ENCODE results near the gene ZNF516.
A peak's percentile ranks its signal among the peaks of the same experiment; 100 is the strongest.

ZNF516 gene

DNA sequence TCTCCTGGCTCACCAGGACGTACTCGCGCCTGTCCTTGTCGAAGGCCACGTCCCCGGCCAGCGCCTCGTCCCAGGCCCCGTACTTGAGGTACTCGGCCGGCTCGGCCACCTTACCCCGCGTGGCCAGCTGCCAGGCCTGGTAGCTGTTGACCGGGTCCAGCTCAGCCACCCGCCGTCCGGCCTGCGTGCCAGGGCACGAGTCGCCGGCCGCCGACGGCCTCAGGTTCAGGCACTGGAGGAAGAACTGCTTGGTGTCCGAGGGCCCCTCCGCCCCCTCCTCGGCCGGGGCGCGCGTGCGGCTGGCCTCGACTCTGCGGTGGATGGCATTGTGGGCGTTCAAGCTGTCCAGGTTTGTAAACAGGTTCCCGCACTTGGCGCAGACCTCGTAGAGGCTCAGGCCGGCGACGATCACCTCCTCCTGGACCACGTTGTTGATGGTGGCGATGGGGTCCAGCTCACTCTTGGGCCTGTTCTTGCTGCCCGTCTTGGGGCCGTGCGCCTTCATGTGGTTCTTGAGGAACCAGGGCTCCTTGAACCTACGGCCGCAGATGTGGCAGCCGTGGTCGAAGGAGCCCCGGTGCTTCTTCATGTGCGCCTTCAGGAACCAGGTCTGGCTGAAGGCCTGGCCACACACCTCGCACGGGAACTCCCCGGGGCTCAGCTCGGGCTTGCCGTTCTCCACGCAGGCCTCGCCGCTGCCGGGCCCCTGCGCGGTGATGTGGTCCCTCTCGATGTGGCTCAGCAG is 53.2 kb downstream of the ZNF516 start:
- no peak for DNase-seq (ENCODE audit: low read depth)

DNA sequence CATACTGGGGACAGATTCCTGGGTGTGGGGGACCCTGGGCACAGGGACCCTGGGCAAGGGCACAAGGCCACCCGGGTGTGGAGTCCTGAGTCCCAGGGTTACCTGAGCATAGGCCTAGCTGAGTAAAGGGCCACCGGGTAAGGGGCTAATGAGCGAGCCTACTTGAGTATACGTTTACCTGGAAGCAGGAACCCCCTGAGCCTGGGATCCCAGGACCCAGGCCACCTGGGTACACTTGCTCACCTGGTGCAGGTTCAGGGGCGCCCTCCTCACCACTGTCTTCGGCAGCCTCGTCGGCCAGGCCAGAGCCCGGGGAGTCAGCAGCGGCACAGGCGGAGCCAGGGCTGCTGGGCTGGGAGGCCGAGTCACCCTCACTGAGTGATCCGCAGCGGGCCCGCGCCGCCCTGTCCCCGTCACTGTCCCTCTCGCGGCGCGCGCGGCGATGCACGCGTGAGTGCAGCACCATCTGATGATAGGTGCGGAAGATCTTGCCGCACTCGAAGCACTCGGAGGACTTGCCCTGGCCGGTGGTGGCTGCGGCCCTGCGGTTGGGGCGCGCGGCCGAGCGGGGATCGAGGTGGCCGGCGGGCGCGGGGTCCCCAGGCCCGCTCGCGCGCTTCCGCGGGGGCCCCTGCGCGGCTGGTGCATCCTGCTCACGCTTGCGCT is 53.9 kb downstream of the ZNF516 start:
- no peak for DNase-seq (ENCODE audit: low read depth)

DNA sequence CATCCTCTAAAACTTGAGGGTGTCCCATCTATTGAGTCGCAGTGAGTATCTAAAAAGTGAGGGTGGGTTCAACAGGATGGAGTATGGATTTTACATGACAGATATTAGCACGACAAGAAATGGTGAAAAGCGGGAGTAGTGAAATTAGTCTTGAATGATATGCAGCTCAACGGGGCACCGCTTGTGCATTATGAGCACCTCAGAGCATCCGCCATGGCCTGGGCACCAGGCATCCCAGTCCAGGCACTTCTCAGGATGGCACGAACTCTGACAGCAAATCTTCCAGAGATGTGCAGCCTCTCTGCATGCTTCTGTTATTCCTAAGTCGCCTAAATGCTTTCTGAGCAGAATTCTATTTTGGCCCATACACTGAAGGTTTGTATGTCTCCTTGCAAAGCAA is 57.1 kb downstream of the ZNF516 start:
- DNase-seq (ENCODE audit: low read depth) = no peak

DNA sequence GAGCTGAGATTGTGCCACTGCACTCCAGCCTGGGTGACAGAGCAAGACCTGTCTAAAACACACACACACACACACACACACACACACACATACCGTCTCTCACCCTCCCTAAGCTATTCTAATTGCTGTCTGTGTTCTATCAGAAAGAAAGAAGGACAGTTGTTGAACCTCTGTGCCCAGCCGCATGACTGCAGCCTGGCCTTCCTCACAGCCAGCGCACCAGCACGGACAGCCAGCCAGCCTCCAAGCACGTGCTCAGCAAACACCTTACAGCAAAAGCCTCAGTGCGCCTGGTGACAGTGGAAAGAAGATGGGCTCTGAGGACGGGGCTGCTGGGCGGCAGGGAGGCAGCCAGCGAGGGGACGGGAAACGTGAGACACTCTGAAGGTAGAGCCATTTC is 58.0 kb downstream of the ZNF516 start:
- DNase-seq (ENCODE audit: low read depth) = no peak

DNA sequence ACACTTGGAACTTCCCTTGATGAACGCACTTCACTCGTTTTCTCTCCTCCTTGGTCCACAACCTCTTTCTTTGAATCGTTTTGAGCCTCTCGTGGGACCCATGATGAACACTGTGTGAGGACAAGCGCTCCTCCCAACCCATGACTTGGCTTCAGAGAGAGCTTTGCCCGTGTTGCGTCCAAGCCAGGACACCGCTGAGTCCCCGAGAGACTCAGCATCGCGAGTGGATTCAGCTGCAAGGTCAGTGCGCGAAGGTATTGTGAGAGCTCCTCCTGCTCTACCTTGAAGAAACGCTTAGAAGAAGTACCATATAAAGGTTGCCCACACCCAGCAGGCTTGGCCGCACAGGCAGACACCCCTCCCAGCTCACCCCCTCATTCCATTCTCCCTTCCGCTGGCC is 58.7 kb downstream of the ZNF516 start:
- DNase-seq (ENCODE audit: low read depth) = no peak

DNA sequence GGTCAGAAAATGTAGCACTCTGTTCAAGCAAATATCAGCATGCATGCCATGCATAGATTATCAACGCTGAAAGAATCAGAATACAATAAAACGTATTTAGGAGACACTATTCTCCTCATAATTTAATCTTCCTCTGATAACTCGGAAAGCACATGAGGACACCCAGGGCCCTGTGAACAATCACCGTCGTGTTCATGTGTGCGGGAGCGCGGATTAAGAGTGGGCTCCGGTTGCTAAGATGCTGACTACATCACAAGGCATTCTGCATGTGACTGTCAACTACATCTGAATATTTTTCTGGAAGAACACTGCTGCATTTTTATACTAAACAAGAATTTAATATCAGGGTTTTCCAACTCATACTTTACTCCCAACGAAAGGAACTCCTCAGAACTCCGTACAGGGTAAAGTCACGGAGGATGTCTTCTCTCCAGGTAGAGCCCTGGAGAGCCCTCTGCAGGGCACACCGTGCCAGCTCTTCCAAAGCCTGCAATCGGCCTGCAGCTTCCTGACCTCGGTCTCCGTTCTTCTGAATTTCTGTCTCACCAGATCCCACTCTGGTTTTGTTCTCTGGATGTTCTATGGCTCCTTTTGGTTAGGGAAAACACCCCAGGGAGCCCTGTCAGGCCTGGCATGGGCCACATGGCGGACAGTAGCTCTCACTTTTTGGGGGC is 59.6 kb downstream of the ZNF516 start:
- DNase-seq (ENCODE audit: low read depth) = no peak

DNA sequence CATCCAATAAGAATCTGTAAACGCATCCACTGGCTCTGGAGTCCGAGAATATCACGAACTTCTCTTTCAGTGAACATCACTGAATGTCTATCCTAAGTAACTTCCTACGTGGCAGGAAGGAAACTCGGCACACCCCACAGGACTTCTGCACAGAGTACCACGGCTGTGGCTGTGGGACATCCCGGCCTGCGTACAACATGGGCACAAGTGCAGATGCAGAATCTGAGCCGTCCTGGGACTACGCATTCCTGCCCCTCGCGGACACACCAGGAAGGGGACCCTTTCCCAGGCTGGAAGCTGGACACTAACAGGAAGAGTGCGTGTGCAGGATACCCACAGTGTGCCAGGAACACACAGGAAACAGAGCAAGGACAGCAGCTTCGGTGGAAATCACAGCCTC is 60.6 kb downstream of the ZNF516 start:
- no peak for DNase-seq (ENCODE audit: low read depth)

DNA sequence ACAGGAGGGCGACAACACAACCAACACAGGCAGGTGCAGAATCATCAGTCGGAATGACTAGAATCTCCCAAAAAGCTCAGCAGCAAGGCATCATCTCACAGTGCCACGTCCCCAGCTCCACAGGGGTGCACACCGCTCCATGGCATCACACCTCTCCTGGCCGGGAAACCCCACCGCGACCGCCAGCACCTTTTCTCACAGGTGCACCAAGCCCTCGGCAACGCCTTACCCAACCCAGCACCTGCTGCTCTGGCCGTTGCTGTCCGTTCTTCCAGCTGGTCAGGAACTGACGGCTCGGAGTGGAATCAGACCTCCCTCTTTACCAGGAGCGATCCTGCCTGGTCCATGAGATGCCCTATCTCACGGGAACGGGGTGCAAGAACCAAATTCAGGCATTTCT is 61.3 kb downstream of the ZNF516 start:
- DNase-seq (ENCODE audit: low read depth) = no peak

DNA sequence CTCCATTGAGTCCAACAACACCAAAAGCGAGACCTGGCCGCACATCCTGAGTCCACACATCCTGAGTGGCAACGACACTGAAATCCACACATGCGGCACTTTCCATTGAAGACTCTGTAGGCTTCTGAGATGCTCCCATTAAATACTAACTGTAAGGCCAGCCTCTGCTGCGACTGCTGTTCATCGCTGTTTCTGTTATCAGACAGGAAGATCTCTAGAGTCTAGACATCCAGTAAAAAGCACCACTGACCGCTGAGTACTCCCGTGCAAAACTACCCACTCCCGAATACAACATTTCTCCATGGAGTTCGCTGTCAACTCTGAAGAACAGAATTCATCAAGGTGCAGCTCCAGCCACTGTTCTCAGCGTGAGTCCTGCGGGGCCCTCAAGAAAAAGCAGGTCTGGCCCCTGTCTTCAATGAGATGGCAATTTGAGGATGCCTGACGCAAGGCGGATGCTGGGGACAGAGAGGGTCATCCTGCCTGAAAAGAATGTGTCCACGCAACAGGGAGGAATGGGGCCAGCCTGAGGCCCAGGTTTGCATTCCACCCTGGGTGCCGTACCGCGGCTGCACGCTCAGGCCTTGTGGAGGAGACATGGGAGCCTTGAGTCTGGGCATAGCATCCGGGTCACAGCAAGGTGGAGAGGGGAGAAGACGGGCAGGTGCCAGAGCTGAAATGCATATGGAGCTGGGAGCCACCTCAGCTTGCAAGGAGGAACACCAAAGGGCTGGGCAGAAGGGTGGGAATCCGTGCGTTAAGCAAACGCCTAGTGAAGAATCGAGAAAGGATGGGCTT is 61.9 kb downstream of the ZNF516 start:
- DNase-seq (ENCODE audit: low read depth) = no peak

DNA sequence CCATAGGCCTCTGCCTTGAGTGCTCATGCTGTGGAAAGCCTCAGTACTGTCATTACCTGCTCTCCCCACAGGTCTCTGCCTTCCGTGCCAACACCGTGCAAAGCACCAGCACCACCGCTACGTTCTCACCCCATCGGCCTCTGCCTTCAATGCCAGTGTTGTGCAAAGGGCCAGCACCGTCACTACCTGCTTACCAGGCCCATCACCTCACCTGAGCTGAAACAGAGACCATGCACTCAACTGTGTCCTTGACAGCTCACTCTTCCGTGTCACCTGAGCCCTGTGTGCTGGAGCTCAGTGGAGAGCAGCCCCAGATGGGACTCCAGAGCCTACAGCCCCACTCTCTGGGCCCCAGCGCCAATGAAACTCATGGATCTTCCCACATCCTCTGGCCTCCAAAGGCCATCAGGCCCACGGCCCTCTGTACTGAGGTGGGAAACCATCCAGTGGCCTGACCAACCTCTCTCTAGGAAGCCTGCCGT is 62.7 kb downstream of the ZNF516 start:
- no peak for DNase-seq (ENCODE audit: low read depth)

DNA sequence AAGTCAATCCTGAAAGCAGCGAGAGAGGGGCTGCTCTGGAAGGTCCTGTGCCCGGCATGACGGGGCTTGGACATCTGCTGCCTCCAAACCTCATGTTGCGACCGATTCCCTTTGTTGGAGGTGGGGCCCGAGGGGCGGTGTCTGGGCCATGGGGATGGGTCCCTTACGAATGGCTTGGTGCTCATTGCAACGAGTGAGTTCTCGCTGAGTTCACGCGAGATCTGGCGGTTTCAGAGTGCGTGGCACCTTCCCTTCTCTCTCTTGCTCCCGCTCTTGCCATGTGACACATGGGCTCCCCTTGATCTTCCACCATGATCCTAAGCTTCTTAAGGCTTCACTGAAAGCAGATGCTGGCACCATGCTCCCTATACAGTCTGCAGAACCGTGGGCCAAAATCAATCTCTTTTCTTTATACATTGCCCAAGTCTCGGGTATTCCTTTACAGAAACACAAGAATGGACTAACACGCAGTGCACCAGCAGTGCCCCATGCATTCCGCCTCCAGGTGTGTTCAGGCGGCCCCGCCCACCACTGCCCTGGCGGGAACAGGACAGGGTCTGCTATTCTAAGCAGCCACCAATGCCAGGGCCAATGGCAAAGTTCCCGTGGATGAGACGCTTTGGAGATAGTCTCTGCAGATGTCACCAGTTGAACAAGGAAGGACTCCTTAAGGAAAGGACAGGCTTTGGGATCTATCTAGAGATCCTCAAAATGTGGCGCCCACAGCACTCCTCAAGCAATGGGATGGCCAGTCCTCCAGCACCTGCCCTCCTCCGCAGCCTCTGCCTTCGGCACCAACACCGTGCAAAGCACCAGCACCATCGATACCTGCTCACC is 63.4 kb downstream of the ZNF516 start:
- no peak for DNase-seq (ENCODE audit: low read depth)

DNA sequence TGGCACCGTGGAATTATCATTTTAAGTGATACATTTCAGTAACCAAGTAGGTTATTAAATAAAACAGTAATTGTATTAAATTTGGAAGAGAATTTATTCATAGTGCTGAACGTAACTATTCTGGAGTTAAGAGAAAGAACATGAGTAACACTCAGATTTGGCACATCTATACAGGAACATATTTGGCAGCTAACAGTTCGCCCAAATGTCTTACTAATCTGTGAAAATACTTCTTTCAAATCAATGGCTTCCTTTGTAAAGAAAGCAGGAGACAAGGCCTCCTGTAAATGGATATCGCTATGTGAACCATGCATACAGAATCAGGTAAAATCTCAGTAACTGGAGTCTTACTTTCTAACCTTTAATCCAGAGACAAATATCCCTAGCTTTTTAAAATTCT is 64.4 kb downstream of the ZNF516 start:
- no peak for DNase-seq (ENCODE audit: low read depth)

DNA sequence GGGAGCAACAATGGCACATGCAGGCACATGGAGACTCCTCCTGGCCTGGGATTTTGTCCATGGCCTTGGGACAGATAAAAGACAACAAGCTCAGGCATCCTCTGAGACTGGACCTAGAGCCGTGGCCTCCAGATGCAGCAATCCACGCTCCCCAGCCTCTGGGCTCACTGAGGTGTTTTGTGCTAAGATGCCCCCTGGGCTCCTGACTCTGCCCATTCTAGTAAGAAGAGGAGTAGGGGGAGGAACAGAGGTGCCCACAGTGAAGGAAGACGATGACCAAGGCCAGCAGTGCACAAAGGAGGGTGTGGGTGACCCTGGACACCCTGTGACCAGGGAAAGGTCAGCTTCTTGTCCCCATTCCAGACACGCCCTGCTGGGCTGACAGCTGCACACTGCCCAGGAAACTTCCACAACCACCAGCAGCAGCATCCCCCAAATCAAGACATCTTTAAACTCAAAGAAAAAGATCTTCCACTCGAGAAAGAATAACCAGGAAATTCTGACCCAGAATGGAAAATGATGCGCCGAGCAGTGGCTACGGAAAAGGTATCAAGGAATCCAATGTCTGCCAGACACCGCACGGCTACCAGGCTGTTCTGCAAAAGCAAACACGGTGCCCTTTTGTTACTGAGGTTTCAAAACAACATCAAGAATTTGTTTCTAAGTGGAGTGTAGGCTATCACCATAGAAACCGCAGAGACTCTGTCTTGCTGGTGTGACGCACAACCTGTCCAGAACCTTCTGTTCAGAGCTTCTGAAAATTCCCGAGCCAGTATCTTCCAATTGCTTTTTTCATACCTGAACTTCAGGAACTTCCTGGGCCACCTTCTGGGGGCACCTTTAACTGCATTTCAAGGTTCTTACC is 65.5 kb downstream of the ZNF516 start:
- DNase-seq (ENCODE audit: low read depth) = no peak

DNA sequence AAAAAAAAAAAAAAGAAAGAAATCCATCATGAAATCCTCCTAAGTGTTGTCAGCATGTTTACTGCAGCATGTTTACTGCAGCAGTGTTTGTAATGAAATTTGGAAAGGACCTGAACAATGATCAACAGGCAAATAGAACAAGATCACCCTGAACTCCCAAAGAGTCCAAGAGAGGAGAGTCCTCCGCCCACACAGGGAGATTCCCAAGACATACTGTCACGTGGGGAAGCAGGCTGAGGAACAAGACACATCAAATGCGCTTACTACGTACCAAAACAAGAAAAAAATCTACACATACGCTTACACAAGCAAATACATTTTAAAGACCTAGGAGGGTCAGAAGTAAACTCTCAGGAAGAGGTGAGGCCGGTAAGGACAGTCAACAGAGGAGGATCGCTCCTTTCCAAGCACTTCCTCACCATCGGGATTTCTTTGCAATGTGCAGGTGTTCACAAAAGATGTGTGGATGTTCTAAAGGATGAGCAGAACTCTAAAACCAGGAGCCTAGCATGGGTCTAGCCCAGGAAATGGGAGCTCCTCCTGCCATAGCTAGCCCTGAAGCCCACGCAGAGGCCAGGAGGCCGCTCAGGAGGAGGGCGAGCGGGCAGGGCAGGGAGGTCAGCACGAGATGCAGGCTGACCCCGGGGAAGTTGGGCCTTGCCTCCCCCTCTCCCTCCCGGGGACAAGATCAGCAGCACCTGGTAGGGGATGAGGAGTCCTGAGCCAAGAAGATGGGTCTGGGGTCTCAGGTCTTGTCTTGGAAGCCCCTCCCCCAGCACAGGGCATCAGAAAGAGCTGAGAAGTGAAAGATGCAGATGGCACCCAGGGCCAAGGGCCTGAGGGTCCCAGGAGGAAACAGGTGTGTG is 66.4 kb downstream of the ZNF516 start:
- DNase-seq (ENCODE audit: low read depth) = peak; percentile 50

DNA sequence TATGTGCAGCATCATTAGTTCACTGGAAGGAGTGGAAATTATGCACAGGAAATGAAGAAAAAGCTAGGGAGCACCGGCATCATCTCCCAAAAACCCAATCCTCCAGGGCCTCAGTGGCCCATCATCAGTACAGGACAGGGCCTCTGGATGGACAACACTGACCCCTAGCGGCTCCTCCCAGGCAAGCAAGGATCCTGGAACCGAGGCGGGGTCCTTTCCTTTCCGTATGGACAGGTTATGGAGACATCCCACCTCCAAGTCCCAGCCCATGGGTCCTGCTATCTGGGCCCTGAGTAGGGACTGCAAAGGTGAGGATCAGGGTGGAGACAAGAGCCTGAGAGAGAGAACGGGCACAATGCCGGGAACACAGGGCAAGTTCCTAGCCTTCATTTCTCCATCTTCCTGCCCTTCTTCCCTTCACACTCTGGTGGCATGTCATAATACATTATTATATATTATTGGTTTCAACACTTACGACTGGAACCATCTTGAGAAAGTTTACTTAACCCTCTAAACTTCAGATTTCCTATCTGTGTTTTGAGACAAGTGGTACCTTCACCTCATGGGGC is 68.2 kb downstream of the ZNF516 start:
- peak; percentile 53 for DNase-seq (ENCODE audit: low read depth)

DNA sequence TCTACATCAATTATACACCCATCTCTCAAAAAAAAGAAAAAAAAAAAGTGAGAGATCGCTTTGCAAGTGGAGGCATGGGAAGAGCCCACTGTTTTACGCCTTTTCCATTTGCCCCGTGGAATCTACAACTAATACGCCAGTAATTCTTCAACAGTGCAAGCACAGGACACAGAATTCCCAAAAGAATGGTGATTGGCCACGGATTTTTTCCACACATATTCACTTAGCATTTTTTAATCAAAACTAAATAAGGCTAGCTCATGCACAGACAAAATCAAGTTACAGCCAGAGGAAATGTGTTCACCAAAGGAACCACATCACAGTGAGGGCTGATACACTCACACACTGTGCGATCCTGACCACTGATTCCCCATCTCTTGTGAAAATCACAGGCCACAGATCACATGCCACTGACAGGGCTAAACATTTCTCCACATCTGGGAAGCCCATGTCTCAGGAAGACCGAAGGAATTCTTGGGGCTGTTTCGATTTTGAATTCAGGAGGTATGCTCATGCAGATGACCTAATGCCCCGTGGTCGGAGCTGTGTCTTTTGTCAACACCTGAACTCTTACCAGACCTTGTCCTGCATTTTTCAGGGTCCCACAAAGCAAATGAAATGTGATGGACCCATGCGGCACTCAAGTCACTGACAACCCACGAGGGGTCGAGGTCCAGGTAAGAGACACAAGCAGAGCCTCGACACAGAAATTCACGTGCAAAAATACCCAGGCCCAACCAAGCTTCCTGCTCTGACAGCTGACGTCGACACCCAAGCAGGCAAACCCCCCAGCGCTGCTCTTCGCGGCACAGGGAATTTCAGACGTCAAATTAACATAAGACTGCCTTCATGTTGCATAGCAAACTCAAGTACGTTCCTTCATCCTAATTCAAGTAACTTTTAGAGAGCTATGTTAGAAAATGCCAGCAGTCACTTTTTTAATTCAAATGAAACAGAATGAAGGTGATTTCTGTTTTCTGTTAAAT is 69.6 kb downstream of the ZNF516 start:
- DNase-seq (ENCODE audit: low read depth) = peak; percentile 63

DNA sequence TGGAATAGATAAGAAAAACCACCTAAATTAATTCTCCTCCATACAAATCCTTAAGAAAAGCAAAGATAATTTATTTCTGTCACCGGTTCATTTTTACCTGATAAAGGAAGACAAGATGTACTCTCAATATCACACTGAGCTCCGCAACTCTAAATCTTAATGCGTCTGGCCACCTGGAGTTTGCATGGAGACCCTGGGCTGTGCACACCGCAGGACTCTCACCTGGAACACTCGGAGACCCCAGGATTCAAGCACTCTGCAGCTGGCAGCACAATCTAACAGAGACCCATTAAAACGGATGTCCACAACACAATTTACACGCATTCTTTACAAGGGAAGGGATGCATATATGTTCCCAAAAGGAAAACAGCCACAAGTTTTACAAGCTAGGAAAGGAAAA is 72.2 kb downstream of the ZNF516 start:
- no peak for DNase-seq (ENCODE audit: low read depth)

DNA sequence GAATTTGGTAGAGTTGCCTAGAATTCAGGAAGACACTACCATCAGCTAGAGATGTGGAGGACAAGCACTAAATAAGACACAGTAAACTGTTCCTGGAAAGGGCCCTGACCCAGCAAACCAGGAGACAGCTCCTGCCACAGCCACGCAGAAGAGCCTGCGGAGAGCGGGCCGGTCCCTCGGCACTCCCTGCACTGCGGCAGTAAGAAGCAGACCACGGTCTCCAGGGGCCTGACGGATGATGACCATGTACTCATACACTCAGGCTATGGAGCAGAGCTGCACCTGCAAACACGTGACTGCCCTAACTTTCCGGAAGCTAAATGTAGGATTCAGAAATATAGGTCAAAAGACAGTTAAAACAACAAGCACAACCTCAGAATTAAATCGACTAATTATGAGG is 72.9 kb downstream of the ZNF516 start:
- no peak for DNase-seq (ENCODE audit: low read depth)

Data from EH (cell line).